ENCODE data around the gene CCBE1.
"Not testable (repeated sequence)": the region's sequence is repeated elsewhere in the genome, so short reads cannot be mapped to it uniquely, and the experiment has no call there.

The CCBE1 gene

GRCh38 chr18:59656373-59656887 lies 40.8 kb downstream of the CCBE1 start:
- DNase-seq (ENCODE audit: low spot score), result no peak

GRCh38 chr18:59655676-59656075 lies 41.5 kb downstream of the CCBE1 start:
- no peak for DNase-seq (ENCODE audit: low spot score)

GRCh38 chr18:59651071-59651470 lies 46.2 kb downstream of the CCBE1 start:
- no peak for DNase-seq (ENCODE audit: low spot score)

GRCh38 chr18:59650266-59650820 lies 46.9 kb downstream of the CCBE1 start:
- DNase-seq (ENCODE audit: low spot score), result no peak

GRCh38 chr18:59649591-59649990 lies 47.6 kb downstream of the CCBE1 start:
- DNase-seq (ENCODE audit: low spot score), result no peak

GRCh38 chr18:59648469-59648868 lies 48.8 kb downstream of the CCBE1 start:
- DNase-seq (ENCODE audit: low spot score), result not testable (repeated sequence)

- no peak for DNase-seq (ENCODE audit: low spot score)
Observed at GRCh38 chr18:59646963-59647307, 50.3 kb downstream of the CCBE1 start.

- DNase-seq (ENCODE audit: low spot score), result no peak
Observed at GRCh38 chr18:59646228-59646962, 50.8 kb downstream of the CCBE1 start.

- DNase-seq (ENCODE audit: low spot score), result no peak
Observed at GRCh38 chr18:59643740-59644139, 53.5 kb downstream of the CCBE1 start.

- DNase-seq (ENCODE audit: low spot score), result no peak
Observed at GRCh38 chr18:59640721-59641120, 56.5 kb downstream of the CCBE1 start.

GRCh38 chr18:59639821-59640220 lies 57.4 kb downstream of the CCBE1 start:
- no peak for DNase-seq (ENCODE audit: low spot score)

- DNase-seq (ENCODE audit: low spot score), result no peak
Observed at GRCh38 chr18:59639136-59639535, 58.1 kb downstream of the CCBE1 start.

GRCh38 chr18:59633961-59634485 lies 63.2 kb downstream of the CCBE1 start:
- no peak for DNase-seq (ENCODE audit: low spot score)

- DNase-seq (ENCODE audit: low spot score), result no peak
Observed at GRCh38 chr18:59633317-59633716, 63.9 kb downstream of the CCBE1 start.

GRCh38 chr18:59631583-59632181 lies 65.5 kb downstream of the CCBE1 start:
- DNase-seq (ENCODE audit: low spot score), result no peak

- no peak for DNase-seq (ENCODE audit: low spot score)
Observed at GRCh38 chr18:59629894-59630293, 67.3 kb downstream of the CCBE1 start.

GRCh38 chr18:59628995-59629394 lies 68.2 kb downstream of the CCBE1 start:
- no peak for DNase-seq (ENCODE audit: low spot score)

GRCh38 chr18:59627414-59627813 lies 69.8 kb downstream of the CCBE1 start:
- no peak for DNase-seq (ENCODE audit: low spot score)

GRCh38 chr18:59624369-59624765 lies 72.9 kb downstream of the CCBE1 start:
- no peak for DNase-seq (ENCODE audit: low spot score)

- DNase-seq (ENCODE audit: low spot score), result no peak
Observed at GRCh38 chr18:59623456-59624368, 73.5 kb downstream of the CCBE1 start.

GRCh38 chr18:59621027-59621426 lies 76.2 kb downstream of the CCBE1 start:
- DNase-seq (ENCODE audit: low spot score), result no peak

GRCh38 chr18:59620381-59620780 lies 76.8 kb downstream of the CCBE1 start:
- DNase-seq (ENCODE audit: low spot score), result no peak
